GM19025 (cell line): ENCODE results near the gene PHF21A.
"Not testable (repeated sequence)": the region's sequence is repeated elsewhere in the genome, so short reads cannot be mapped to it uniquely, and the experiment has no call there.

Source experiments
- ATAC-seq: cut with Tn5 transposase; IDR thresholded peaks from one replicate; pipeline ENCODE4 v1.9.1; 2021; ENCODE audit warnings: mild to moderate bottlenecking, low read depth, moderate library complexity; ENCODE audit not compliant: unreplicated experiment

Gene PHF21A

DNA sequence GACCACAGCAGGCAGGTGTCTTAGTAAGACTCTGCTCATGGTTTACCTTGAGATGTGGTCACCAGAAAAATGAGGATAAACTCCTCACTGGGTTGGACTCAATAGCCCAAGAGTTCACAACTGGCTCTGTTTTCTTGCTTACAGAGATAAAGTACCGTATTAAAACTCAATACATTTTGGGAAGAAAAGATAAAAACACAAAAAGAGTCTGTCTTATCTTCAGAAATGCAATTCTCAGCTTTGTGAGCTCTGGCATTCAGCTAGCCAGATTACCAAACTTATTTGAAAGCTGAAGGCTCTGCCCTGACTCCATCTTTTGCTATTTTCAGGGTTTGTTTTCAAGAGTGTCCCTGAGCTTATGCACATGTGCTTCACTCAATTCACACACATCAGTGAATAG, 75.4 kb downstream of the PHF21A start:
- ATAC-seq: no peak

DNA sequence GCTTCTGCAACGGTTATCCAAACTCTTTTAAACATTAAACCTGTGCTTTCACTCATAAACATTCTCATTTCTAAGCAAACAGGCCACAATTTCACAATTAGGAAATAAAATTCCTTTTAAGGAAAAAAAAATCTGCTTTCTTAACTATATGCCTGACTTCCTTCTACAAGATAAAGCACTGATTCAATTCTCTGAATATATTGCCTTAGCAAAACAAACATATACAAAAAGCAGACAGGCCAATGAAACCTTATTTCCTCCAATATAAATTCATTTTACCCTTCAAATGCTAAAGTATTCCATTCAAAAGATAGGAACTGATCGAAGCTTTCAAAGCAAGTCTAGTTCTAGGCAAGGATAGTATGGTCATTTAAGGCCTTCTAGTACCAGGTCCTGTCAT, 76.7 kb downstream of the PHF21A start:
- no peak for ATAC-seq

DNA sequence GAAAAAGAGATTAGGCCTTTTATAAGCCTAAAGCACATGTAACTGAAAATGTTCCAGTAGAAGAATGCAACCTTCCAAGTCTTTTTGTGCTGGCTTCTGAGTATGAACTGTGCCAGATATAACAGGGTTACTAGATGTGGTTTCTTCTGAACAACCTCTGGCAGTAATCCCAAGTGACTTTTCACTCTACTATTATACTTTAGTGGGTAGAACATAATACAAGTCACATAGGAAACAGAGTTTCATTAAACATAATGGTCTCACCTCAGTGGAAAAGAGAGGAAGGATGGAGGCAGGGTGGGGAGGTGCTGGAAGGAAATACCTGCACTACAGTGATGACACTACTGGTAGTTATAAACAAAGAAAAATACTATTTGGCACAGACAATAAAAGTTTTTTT, 81.3 kb downstream of the PHF21A start:
- no peak for ATAC-seq

DNA sequence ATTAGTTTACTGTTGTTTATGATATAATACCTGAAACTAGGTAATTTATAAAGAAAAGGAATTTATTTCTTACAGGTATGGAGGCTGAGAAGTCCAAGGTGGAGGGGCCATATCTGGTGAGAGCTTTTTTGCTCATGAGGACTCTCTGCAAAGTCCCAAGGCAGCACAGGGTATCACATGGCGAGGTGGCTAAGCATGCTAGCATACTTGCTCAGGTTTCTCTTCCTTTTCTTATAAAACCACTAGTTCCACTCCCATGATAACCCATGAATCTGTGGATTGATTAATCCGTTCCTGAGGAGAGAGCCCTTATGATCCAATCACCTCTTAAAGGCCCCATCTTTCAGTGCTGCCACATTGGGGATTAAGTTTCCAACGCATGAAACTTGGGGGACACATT, 82.7 kb downstream of the PHF21A start:
- no peak for ATAC-seq

DNA sequence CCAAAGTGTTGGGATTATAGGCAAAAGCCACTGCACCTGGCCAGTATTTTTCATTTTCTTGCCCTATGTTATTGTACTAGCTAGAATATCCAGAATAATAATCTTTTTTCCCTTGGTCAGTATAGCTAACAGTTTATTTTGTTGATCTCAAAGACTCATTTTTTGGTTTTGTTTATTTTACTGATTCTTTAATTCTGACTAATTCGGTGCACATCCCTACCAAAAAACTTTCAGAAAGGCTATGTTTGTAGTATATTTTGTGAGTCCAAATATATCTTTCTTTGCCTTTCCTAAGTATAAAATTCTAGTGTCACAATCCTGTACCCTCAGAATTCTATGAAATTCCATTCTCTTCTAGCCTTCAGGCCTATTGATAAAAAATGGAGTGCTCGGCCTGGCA, 84.3 kb downstream of the PHF21A start:
- ATAC-seq: no peak

DNA sequence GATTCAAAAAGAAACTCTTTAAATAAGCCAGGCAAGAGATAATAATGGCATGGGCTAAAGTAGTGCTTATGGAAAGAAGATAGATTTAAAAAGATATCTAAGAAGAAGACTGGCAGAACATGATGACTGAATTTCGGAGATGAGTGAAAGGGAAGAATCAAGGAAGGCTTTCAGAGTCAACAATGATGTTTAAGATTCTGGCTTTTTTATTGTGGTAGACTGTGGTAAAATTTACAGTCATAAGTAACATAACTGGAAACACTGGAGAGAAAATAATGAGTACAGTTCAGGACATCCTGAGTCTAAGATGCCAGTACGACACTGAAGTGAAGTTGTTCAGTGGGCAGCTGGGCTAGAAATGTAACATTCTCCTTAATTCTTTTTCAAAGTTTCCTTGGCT, 85.2 kb downstream of the PHF21A start:
- no peak for ATAC-seq

DNA sequence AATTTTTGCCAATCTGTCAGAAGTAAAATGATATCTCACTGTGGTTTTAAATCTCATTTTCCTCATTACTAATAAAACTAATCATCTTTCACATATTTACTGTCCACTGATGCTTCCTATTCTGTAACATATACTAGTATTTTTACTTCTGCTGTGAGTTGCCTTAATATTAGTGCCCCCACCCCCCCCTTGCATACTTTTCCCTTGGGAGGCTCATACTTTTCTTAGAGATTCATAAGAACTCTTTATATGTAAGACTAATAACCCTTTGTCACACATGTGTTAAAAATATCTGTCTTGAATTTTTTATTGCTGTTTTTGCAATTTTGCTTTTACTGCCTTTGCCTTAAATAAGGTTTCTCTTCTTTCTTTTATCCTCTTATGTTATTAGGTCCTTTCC, 87.2 kb downstream of the PHF21A start:
- no peak for ATAC-seq

DNA sequence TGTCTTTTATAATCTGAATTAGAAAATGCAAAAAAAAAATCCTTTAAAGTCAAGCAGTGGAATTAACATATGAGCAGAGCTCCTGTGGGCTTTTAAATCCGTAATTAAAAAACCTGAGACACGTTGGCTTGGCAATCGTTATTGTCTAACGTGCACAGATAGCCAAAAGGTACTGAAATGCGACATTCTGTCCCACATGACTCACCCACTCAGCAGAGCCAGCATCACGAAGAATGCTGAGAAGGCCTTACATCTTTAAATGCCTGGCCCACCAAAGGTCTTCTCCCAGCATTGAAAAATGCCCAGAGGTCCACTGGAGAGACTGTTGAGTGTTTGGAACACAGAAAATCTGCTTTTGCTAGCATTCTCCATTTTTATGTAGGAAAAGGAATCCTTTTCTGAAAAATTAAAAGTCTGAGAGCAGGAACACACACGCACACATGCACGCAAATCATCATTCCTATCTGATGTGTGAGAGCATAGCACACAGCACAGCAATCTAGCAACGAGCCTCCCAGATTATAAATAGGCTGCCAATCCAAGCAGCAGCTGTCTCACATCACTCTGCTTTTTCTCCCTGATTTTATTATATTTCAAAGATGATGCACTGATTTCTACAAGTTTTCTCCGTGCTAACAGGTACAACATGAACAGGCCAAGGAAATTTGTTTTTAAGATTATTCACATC, 94.5 kb downstream of the PHF21A start:
- ATAC-seq: no peak

DNA sequence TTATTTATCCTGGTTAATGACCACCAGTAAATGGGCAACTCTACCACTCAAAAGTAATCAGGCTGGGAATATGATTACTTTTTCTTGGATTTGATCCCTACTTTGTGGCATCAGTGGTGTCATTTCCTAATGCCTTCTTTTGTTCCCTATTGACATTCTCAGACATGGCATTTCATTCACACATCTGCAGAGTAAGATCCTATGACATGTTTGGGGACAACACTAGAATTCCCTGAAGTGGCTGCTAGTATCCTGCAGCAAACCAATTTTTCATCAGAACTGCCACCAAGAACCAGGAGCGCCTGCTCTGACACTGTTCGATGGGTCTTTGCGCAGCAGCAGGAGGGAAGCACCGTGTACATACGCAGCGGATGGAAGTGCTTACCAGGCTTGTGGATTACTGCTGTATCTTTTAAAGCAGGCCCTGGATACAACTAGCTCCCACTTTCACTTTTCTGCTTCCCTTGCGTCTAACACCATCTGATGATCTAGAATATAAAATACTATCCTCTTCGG, 101.1 kb downstream of the PHF21A start:
- ATAC-seq: no peak

DNA sequence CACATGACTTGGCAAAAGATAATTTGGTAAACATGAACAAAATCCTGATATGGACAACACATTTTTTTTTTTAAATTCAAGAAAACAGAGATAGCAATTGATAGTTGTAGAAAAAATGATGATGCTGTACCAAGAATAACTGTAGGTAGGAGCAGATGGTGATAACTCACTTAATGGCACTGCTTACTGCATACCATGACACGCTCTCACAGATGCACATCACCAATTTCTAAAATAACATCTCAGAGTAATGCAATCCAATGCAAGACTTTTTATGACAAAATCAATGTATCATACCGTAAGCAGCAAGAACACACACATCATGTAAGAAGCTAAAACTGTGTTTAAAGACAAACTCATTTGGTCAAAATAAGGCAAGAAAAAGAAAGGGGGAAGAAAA, 102.6 kb downstream of the PHF21A start:
- no peak for ATAC-seq

DNA sequence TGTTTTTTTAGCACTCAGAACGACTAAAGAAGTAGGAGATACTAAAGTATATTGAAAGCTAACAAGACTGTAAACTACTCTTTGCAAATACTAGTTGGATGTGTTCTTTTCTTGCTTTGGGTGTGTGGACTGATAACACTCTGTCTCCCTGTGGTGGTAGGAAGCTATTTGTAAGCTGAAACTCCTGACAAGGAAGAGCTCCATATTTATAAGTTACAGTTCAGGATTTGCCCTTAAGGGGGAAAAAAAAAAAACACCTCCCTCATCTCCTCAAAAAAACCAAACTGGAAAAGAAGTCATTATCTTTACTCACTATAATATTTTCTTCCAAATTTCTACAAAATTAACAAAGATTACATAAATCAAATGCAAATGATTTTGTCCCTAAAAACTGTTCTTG, 103.9 kb downstream of the PHF21A start:
- no peak for ATAC-seq

DNA sequence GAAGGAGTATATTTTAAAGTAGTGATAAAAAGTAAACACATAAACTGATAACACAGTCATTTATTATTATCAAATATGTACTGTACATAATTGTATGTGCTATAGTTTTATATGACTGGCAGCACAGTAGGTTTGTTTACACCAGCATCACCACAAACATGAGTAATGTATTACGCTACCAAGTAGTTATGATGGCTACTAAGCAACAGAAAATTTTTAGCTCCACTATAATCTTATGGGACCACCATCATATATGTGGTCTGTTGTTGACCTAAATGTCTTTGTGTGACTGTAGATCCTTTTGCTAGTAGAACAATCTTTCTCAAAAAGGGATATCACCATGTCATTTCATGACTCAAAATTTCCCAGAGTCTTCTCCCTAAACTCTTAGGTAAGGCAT, 105.3 kb downstream of the PHF21A start:
- no peak for ATAC-seq

DNA sequence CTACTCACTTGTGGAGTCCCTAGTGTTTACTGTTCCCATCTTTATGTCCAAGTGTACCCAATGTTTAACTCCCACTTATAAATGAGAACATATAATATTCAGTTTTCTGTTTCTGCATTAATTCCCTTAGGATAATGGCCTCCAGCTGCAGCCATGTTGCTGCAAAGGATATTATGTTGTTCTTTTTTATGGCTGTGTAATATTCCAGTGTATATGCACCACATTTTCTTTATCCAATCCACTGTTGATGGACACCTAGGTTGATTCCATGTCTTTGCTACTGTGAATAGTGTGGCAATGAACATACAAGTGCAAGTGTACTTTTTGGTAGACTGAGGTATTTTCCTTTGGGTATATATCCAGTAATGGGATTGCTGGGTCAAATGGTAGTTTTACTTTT, 107.1 kb downstream of the PHF21A start:
- ATAC-seq: not testable (repeated sequence)

DNA sequence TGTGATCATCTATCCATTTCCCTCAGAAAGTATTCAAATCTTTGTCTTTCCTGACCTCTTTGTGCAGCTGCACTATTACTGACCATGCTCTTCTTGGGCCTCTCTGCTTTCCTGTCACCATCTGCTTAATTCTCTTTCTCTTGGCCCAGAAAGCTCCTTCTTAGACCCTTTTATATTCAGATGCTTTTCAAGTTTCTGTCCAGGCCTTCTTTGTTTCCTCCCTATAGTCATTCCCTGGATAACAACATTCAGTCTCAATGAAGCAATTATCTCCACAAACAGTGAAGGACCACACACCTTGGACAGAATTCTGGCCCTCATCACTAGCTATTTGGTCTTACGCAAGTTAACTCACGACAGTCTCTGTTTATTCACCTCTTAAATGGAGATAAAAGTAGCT, 109.1 kb downstream of the PHF21A start:
- no peak for ATAC-seq

DNA sequence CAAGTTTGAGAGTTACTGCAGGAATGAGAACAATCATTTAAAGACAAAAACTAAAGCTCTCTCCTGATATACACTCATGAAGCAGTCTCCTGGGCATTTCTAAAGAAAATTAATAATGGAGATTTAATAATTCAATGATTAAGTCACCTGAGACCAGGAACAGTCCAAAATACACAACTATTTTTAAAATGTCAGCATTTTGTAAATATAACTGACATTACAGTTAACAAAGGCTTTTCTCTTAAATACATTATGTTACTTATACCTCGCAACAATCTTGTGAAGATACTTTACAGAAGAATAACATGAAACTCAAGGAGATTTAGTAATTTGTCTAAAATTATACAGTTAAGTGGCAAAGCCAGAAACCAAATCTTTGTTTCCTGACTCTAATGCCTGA, 111.2 kb downstream of the PHF21A start:
- ATAC-seq: no peak

DNA sequence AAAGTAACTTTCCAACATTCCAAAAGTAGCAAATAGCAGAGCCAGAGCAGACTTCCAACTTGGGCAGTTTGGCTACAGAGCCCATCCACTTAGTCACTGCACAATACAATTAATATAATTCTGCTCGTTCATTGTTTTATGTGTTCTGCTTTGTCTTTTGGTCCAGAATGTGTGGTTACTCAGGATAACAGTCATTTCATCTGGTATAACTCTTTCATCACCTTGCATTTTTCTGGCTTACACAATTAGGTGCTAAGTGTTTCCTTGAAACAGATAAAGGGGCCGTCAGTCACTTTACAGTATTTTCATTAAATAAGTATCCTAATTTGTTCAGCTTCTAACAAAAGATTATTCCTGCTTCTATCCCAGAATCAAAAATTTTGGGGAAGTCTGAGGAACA, 111.6 kb downstream of the PHF21A start:
- no peak for ATAC-seq

DNA sequence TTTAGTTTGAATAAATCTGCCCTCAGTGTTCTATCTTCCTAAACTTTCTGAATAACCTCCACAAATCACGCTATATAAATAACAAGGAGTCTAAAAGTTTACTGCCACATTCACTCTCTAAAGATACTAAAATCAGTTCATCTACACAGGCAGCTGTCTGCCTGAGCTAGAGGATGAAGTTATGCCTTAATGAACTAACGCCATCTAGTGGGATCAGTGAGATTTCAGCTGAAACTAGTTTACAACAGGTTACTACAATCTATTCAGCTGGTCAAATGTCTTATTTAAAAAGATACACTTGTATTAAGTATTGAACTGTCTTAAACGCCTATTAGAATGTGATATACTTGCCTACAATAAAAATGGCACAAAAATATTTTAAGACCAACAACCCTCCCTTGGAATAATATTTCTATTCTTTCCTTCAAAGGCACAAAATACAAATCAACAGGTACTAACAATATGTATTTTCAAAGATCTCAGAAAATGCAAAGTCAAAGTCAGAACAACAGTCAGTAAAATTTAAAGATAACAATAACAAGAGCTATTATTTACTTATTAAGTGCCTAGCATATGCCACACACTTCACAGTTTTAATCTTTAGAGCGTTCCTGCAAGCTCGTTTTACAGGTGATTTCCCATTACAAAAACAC, 114.7 kb downstream of the PHF21A start:
- no peak for ATAC-seq

DNA sequence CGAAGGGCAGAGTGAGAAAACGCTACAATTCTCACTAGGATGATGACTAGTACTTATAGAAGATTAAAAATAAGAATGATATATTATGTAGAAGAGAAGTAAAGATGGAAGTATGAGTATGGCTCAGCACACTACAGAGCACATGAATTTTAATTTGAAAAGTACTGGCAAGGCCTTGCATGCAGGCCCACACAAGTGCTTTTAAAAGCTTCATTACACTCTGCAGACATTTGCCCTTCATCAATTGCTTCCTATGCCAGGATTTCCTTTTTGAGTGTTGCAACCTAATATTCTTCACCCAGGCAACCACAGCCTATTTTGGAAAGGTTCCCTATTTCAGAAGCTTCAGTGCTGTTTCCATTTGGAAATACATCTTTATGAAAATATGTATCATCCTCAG, 117.7 kb downstream of the PHF21A start:
- no peak for ATAC-seq

DNA sequence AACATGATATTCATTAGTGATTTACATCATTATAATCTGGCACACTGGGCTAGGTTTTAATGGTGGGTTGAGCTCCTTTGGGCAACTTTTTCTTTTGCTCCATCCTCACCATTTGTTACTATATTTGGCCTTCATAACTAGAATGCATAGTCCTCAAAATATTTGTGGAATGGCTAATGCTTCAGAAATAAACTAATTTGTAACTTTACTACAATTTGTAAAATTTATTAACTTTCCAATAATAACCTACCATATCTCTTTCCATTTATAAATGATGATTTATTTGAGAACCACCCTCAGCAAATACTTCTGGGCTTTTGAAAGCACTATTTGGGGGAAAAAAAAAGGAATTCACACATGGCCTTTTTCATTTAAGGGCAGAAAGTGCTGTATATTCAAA, 119.1 kb downstream of the PHF21A start:
- ATAC-seq: no peak

DNA sequence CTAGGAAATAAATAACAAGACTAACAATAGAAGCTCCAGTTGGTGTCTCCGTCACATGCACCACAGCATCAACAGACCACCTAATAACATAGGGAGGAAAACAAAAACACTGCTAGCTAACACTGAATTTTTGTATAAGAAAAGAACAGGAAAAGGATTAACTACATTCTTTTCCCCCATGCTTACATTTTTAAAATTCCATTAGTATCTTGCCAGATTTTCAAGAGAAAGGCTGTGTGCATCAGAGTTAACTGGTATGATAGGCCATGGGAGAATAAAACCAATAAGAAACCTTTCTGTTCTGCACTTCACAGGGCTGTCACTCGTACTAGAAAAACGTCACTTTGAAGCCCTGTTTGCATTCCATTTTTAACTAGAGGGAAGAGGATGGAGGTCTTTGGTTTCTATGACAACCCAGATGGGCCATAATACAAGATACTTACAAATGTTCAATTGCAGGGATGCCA, 119.8 kb downstream of the PHF21A start:
- ATAC-seq: no peak

DNA sequence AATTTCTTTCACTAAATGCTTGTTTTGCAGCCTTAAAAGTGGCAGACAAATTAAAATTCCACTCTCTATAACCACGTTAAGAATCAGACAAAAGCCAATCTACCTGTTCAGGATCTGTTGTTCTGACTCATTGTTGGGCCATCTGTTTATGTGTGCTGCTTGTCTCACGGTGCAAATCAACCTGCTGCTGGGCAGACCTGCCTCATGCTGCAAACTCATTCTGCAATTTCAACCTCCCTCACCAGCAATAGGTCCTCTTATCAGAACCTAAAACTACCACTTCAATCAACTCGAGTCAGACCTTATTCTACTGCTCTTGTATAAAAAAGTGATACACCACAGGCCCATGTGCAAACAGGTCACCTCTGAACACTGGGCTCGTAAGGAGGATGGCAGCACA, 123.7 kb downstream of the PHF21A start:
- ATAC-seq: no peak

DNA sequence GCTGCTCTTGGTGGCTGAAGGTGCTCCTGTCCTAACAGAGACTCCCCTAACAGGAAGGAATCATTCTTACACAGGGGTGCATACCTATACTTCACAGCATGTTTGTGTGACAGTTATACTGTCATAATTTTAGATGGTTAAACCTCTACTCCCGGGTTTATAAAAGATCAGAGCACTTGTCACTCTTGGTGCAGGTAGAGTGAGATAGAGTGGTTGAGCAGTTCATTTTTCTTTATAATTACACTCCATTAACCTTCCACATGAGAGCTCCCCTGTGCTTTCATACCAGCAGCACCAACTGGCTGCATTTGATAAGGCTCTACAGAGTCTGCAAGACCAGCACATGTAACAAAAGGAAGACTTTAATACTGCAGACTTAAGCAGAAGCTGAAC, 125.9 kb downstream of the PHF21A start:
- ATAC-seq: no peak
